DMS114 treated with DMSO at 0.1 percent for 48 hours (cell line): ENCODE data around the gene C19orf25.

Experiments
- DNase-seq: peaks from one replicate; lab custom pipeline; 2025; ENCODE audit not compliant: unreplicated experiment; lab: John Stamatoyannopoulos, UW

The C19orf25 gene

GRCh38 chr19:1433119-1434039 is 45.6 kb downstream of the C19orf25 start:
- DNase-seq = no peak

GRCh38 chr19:1432507-1432887 is 46.5 kb downstream of the C19orf25 start:
- DNase-seq = no peak

DNA sequence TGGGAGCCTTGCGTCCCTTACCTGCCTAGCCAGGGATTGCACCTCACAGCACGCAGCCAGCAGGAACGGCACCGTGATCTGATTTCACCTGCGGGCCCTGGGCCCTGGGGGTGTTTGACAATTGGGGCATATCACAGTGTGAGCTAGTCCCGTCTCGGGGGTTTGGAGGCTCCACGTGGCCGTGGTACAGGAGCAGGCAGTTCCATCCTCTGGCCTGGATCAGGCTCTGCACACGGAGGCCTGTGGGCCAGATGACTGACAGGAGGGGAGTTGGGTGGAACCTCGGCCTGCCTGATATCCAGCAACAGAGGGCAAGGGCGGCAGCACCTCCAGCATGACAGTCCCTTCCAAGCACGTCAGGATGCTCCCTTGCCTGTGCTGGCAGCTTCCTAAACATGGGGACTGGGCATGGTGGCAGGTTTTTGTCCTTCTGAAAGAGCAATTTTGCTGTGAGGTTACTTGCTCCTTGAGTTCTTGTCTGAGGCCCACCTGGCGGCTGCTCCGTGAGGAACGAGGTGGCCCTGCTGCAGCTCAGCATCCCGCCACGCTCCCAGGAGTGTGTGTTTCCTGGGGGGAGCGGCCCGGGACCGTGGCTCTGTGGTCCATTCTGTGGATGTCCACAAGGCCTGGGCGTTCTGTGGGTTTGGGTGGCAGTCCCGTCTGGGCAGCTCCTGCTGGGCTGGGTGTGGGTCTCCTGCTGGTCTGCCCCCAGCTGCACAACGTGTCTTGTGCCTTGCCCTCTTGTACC is 47.1 kb downstream of the C19orf25 start:
- DNase-seq = no peak

- no peak for DNase-seq
Measured at GRCh38 chr19:1430246-1430645, 48.8 kb downstream of the C19orf25 start.

GRCh38 chr19:1429750-1430149 is 49.3 kb downstream of the C19orf25 start:
- no peak for DNase-seq

DNA sequence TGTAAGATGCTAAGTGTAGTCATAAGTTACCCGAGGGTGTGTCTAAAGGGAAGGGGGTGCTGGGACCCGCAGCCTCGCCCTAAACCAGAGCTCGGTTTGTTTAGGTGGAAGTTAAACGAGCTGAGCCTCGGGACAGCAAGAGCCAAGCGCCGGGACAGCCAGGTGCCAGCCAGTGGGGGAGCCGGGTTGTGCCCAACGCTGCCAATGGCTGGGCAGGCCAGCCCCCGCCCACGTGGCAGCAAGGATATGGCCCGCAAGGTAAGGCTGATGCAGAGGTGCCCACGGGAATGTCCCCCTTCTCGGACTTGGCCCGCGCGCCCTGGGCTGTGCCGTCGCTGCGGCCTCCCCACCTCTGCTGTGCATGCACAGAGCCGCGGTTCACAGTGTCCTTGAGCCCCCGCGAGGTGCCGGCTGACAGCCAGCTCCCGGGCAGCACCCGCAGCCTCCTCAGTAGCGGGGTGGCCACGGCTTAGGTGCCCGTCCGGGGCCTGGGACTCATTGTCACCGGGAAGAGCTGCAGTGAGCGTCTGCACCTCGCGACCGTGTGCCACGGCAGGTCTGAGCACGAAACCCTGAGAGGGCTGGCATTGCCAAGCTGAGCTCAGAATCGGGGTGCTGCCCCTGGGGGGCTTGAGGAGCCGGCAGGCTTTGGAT is 50.1 kb downstream of the C19orf25 start:
- DNase-seq = no peak

DNA sequence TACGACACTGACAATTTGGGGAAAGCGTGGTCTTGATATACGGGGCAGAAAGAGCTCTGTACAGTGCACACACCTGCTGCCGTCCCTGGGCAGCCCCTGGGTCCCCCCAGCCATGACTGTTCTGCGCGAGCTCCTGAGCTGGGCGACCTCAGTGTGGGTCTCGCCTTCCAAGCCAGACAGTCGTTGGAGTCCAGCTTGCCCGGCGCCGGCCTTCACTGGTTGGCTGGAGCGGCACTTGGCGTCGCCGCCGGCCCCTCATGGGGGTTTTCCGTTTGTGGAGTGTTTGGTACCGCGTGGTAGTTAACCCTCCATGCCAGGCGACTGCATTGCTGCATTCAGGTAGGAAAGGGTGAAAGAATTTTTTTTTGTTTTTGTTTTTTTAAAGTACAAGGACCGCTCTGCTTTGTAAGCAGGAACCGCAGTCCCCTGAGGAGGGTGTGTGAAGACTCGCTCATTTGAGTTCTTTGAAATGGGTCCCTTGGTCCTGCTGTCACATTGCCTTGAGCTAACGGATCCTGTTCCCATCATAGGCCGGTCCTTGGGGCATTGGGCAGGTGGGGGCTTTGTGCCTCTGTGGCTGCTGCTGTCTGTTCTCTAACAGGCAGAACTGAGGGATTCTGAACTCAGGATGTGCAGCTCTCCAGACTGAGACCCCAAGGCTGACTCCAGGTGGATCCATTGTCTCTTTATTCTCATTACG is 51.6 kb downstream of the C19orf25 start:
- DNase-seq = no peak

DNA sequence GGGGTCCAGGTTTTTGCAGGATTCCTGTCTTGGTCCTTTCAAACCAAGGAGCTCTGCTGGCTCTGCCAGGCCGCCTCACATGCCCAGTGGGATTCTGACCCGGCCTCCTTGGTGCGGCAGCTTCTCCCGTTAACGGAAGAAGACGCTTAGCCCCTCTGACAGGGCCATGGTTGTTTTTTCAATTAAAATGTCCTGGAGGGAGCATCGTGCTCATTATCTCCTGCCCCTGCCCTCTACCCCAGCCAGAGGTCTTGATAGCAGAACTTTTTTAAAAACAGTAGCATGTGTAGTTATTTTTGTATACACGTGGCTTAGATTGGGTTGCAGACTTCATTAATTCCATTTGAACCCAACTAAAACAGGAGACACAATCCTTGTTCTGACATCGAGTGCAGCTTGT is 52.3 kb downstream of the C19orf25 start:
- no peak for DNase-seq

DNA sequence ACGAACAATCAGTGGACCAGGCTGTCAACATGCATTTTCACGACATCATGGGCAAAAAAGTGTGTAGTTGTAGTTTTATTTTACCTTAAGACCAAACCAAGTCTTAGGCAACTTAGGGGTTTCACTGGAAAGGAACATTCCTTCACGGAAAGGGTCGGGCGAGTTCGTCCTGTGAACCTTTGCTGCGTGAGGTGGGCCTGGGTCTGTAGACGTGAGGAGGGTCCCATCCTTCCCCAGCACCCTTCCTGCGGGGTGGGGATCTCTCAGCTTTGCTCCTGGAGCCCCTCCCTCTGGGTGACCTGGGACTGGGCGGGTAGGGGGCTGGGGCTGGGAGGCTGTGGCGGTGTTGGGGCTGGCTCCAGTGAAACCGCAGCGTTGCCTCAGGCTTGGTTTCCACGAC is 53.1 kb downstream of the C19orf25 start:
- no peak for DNase-seq

- DNase-seq = no peak
Measured at GRCh38 chr19:1425102-1425837, 53.7 kb downstream of the C19orf25 start.

- DNase-seq = no peak
Measured at GRCh38 chr19:1424192-1424955, 54.6 kb downstream of the C19orf25 start.

- no peak for DNase-seq
Measured at GRCh38 chr19:1423436-1424191, 55.4 kb downstream of the C19orf25 start.
